ENCODE results near the gene TUBA1A. TPM values are rescaled to one million over a fixed set of nuclear protein-coding genes. Genes with fewer than 3 reads are reported as not detected.
A peak's percentile ranks its signal among the peaks of the same experiment; 100 is the strongest.
"Not testable (repeated sequence)": the region's sequence is repeated elsewhere in the genome, so short reads cannot be mapped to it uniquely, and the experiment has no call there.

The TUBA1A gene
- total RNA-seq: 121 TPM
- long read RNA-seq, transcript TUBA1A-207 (3 exons, 1,384 nt): minor isoform, 41 of 903 reads
- long read RNA-seq, transcript TUBA1A-201 (4 exons, 1,887 nt): minor isoform, 23 of 903 reads
- long read RNA-seq, transcript TUBA1A-202 (4 exons, 1,915 nt): major isoform, 755 of 903 reads
- long read RNA-seq, partial matches to known transcripts: 30 of 903 reads
- long read RNA-seq, other reads (novel, unspliced or antisense): 52 of 903 reads

- peak; percentile 93 for DNase-seq (ENCODE audit: low spot score)
Measured at GRCh38 chr12:49188916-49189367, at the start of gene TUBA1A. TUBA1A (minus strand) TSS chr12:49189080; CDS start chr12:49188979, 101 bp downstream.

- DNase-seq (ENCODE audit: low spot score): no peak
Measured at GRCh38 chr12:49236423-49236822, 47.5 kb upstream of the TUBA1A start.

GRCh38 chr12:49233842-49234526 is 45.1 kb upstream of the TUBA1A start:
- DNase-seq (ENCODE audit: low spot score): no peak

GRCh38 chr12:49232940-49233841 is 44.3 kb upstream of the TUBA1A start:
- DNase-seq (ENCODE audit: low spot score): no peak

- no peak for DNase-seq (ENCODE audit: low spot score)
Measured at GRCh38 chr12:49231878-49232655, 43.2 kb upstream of the TUBA1A start.

- DNase-seq (ENCODE audit: low spot score): no peak
Measured at GRCh38 chr12:49230805-49231194, 41.9 kb upstream of the TUBA1A start.

GRCh38 chr12:49230176-49230804 is 41.4 kb upstream of the TUBA1A start:
- DNase-seq (ENCODE audit: low spot score): no peak

- no peak for DNase-seq (ENCODE audit: low spot score)
Measured at GRCh38 chr12:49228653-49229052, 39.8 kb upstream of the TUBA1A start.

- DNase-seq (ENCODE audit: low spot score): no peak
Measured at GRCh38 chr12:49227713-49228112, 38.8 kb upstream of the TUBA1A start.

GRCh38 chr12:49225576-49226166 is 36.8 kb upstream of the TUBA1A start:
- no peak for DNase-seq (ENCODE audit: low spot score)

GRCh38 chr12:49223590-49224369 is 34.9 kb upstream of the TUBA1A start:
- DNase-seq (ENCODE audit: low spot score): no peak

- no peak for DNase-seq (ENCODE audit: low spot score)
Measured at GRCh38 chr12:49223122-49223521, 34.2 kb upstream of the TUBA1A start.

- no peak for DNase-seq (ENCODE audit: low spot score)
Measured at GRCh38 chr12:49220972-49221371, 32.1 kb upstream of the TUBA1A start.

- DNase-seq (ENCODE audit: low spot score): no peak
Measured at GRCh38 chr12:49219417-49220026, 30.6 kb upstream of the TUBA1A start.

- DNase-seq (ENCODE audit: low spot score): no peak
Measured at GRCh38 chr12:49212572-49212971, 23.7 kb upstream of the TUBA1A start.

- DNase-seq (ENCODE audit: low spot score): not testable (repeated sequence)
Measured at GRCh38 chr12:49210703-49211102, 21.8 kb upstream of the TUBA1A start.

- DNase-seq (ENCODE audit: low spot score): no peak
Measured at GRCh38 chr12:49208676-49209075, 19.8 kb upstream of the TUBA1A start.

- no peak for DNase-seq (ENCODE audit: low spot score)
Measured at GRCh38 chr12:49208146-49208545, 19.3 kb upstream of the TUBA1A start.

- DNase-seq (ENCODE audit: low spot score): no peak
Measured at GRCh38 chr12:49206389-49206788, 17.5 kb upstream of the TUBA1A start.

Measured in mesenteric fat pad (tissue), 1 donor.